ENCODE results near the gene UBQLN1. TPM values are rescaled to one million over a fixed set of nuclear protein-coding genes. Genes with fewer than 3 reads are reported as not detected.
A peak's percentile ranks its signal among the peaks of the same experiment; 100 is the strongest.

UBQLN1 gene
- total RNA-seq (2021) (154 and 162 TPM in 2 replicates), Bru-seq, nascent RNA (percentile 97 among the genes with signal in this experiment), BruChase-seq, experiment 1, labeled RNA remaining after a 2-hour chase (percentile 96 among the genes with signal in this experiment), BruChase-seq, experiment 2, labeled RNA remaining after a 6-hour chase (percentile 97 among the genes with signal in this experiment)
- long read RNA-seq, full-length matches to known transcripts: 244 of 294 reads
- long read RNA-seq, partial matches to known transcripts: 10 of 294 reads
- long read RNA-seq, other reads (novel, unspliced or antisense): 40 of 294 reads

DNA sequence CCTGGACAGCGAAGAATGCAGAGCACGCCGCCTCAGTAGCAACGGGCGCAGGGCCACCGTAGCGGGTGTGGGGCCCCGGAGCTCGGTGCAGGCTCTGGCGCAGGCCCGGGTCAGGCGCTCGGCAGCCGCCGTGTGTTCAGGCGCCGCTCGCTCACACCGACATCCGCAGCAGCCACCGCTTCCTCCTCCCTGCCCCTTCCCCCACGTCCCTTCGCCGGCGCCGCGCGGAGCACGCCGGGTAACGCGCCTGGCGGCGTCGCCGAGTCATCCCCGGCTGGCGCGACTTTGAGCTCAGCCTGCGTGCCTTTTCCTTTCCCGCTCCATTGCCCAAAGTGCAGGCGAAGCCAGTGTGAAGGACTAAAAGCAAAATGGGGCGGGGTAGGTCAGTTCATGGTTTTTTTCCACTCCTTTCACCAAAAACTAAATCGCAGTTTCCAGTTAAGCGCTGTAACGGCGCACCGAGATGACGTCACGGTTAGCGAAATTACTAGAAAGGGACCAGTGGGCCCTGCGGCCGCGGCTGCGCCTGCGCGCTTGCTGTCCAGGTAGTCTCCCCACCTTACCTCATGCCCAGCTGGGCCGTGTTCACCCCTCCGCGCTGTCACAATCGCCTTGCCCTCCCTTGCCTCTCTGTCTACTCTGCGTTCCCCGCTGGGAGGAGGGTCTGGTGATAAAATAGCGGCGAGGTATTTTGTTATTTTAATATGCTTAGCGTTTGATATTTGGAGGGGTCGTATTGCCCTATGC lies at the start of gene UBQLN1:
Gene UBQLN1, minus strand, starts transcription at position 191 of the 747 bp plus-strand sequence. CDS start 279 bp downstream, outside the sequence.
- H3K9me3 ChIP-seq (ENCODE audit: low read depth, low read length, poor library complexity, severe bottlenecking): peaks cover 8% of the 10 kb centered on the region
- no peaks in the 10 kb centered on the region for H3K27me3 ChIP-seq (replicated peaks; ENCODE audit: insufficient read depth, low read depth, low read length, poor library complexity)
- no peaks in the 10 kb centered on the region for H3K4me1 ChIP-seq (ENCODE audit: insufficient read depth, low read length, poor library complexity, severe bottlenecking)
- no peaks in the 10 kb centered on the region for H3K36me3 ChIP-seq (ENCODE audit: insufficient read depth, low read length, poor library complexity, severe bottlenecking)
- ChIA-PET POLR2A (ENCODE audit: low non-redundant PET) (no interaction called here), CTCF (no interaction called here)
- TF ChIP-seq, protein P1, sequence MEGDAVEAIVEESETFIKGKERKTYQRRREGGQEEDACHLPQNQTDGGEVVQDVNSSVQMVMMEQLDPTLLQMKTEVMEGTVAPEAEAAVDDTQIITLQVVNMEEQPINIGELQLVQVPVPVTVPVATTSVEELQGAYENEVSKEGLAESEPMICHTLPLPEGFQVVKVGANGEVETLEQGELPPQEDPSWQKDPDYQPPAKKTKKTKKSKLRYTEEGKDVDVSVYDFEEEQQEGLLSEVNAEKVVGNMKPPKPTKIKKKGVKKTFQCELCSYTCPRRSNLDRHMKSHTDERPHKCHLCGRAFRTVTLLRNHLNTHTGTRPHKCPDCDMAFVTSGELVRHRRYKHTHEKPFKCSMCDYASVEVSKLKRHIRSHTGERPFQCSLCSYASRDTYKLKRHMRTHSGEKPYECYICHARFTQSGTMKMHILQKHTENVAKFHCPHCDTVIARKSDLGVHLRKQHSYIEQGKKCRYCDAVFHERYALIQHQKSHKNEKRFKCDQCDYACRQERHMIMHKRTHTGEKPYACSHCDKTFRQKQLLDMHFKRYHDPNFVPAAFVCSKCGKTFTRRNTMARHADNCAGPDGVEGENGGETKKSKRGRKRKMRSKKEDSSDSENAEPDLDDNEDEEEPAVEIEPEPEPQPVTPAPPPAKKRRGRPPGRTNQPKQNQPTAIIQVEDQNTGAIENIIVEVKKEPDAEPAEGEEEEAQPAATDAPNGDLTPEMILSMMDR (conservative IDR thresholded peaks at IDR 0.05; ENCODE audit: low read depth, low read length): no peak
- TF ChIP-seq EZH2 (IDR thresholded peaks at IDR 0.05; ENCODE audit: borderline replicate concordance, low read depth, low read length, poor library complexity, severe bottlenecking): no peak
- H3K4me3 ChIP-seq (ENCODE audit: low read depth, low read length, poor library complexity, severe bottlenecking): peak within 1 kb of the TSS; percentile 95
- H3K27ac ChIP-seq (ENCODE audit: low read depth, low read length, poor library complexity, severe bottlenecking): peak within 1 kb of the TSS; percentile 100
- intact Hi-C loops (cut with micrococcal nuclease; ENCODE audit: unreplicated experiment): loop anchor here (2.0 to 5.0 kb wide), 2 partner anchors 85 to 214 kb away; partner anchors contain the start of genes IDNK and KIF27
- BruUV-seq (replicated peaks): no TSS peak
- DNase-seq (ENCODE audit: low spot score): peak; percentile 91

DNA sequence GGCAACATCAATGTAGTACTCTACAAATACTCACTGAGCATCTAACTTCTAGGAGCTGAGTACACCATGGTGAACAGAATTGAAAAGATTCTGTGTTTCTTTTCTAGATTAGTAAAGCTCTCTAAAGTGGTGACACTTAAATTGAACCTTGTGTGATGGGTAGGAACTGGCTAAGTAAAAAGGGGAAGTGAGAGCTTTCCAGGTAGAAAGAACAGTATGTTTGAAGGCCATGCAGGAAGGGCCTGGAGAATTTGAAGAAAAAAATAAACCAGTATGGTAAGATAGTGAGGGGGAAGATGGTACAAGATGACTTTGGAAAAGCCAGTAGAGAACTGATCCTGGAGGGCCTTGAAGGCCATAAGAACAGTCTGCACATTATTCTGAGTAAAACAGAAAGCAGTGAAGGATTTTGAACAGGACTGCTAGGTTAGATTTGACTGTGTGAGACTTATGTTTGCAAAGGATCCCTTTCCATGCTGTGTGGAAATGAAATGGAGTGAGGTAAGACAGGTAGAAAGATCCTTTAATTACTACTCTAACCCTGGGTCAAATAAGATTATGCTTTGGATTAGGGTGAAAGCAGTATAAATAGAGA lies 46.7 kb upstream of the UBQLN1 start:
- ChIA-PET POLR2A (ENCODE audit: low non-redundant PET) (no interaction called here), CTCF (no interaction called here)
- TF ChIP-seq, protein P1 (conservative IDR thresholded peaks at IDR 0.05; ENCODE audit: low read depth, low read length): no peak
- TF ChIP-seq EZH2 (IDR thresholded peaks at IDR 0.05; ENCODE audit: borderline replicate concordance, low read depth, low read length, poor library complexity, severe bottlenecking): no peak
- H3K4me3 ChIP-seq (ENCODE audit: low read depth, low read length, poor library complexity, severe bottlenecking): no peak overlapping the region
- H3K4me1 ChIP-seq (ENCODE audit: insufficient read depth, low read length, poor library complexity, severe bottlenecking): no peaks in the 10 kb centered on the region
- no peak for DNase-seq (ENCODE audit: low spot score)
- intact Hi-C loops (cut with micrococcal nuclease; ENCODE audit: unreplicated experiment): loop anchor here (10.0 kb wide), 1 partner anchor 60 kb away; the partner anchor contains the start of gene GKAP1
- no peaks in the 10 kb centered on the region for H3K27me3 ChIP-seq (replicated peaks; ENCODE audit: insufficient read depth, low read depth, low read length, poor library complexity)
- H3K36me3 ChIP-seq (ENCODE audit: insufficient read depth, low read length, poor library complexity, severe bottlenecking): no peaks in the 10 kb centered on the region
- H3K9me3 ChIP-seq (ENCODE audit: low read depth, low read length, poor library complexity, severe bottlenecking): no peaks in the 10 kb centered on the region
- H3K27ac ChIP-seq (ENCODE audit: low read depth, low read length, poor library complexity, severe bottlenecking): no peak overlapping the region
- BruUV-seq (replicated peaks): no TSS peak

DNA sequence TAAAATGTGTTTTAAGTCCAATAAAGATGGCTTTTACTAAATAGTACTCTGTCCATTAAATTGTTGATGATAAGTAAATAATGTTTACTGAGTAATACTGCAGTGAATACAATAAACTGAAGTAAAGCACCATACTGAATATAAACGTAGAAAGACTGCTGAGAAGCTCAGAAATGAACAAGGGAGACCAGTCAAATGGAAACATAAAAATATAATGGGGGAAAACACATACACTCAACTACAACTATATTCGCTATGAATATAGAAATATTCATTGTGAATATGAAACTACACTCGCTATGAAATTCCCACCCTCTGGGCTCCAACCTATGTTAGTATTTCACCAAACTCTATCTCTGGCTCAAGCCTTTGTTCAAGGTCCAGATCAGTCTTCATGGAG lies 41.9 kb upstream of the UBQLN1 start:
- ChIA-PET POLR2A (ENCODE audit: low non-redundant PET) (no interaction called here), CTCF (no interaction called here)
- H3K36me3 ChIP-seq (ENCODE audit: insufficient read depth, low read length, poor library complexity, severe bottlenecking): no peaks in the 10 kb centered on the region
- no TSS peak for BruUV-seq (replicated peaks)
- no peak overlapping the region for H3K27ac ChIP-seq (ENCODE audit: low read depth, low read length, poor library complexity, severe bottlenecking)
- DNase-seq (ENCODE audit: low spot score): no peak
- H3K4me3 ChIP-seq (ENCODE audit: low read depth, low read length, poor library complexity, severe bottlenecking): no peak overlapping the region
- intact Hi-C loops (cut with micrococcal nuclease; ENCODE audit: unreplicated experiment): loop anchor here (10.0 kb wide), 1 partner anchor 65 kb away; the partner anchor contains the start of gene GKAP1
- no peaks in the 10 kb centered on the region for H3K27me3 ChIP-seq (replicated peaks; ENCODE audit: insufficient read depth, low read depth, low read length, poor library complexity)
- no peaks in the 10 kb centered on the region for H3K9me3 ChIP-seq (ENCODE audit: low read depth, low read length, poor library complexity, severe bottlenecking)
- H3K4me1 ChIP-seq (ENCODE audit: insufficient read depth, low read length, poor library complexity, severe bottlenecking): no peaks in the 10 kb centered on the region
- TF ChIP-seq EZH2 (IDR thresholded peaks at IDR 0.05; ENCODE audit: borderline replicate concordance, low read depth, low read length, poor library complexity, severe bottlenecking): no peak
- TF ChIP-seq, protein P1 (conservative IDR thresholded peaks at IDR 0.05; ENCODE audit: low read depth, low read length): no peak
